LNCAP (cell line): ENCODE data around the gene NUMBL.

Source experiments
- CTCF ChIP-seq: fragments of 450-650 bp; IDR thresholded peaks from 2 replicates; pipeline ENCODE4 v1.5.1; 2017; ENCODE audit warnings: mild to moderate bottlenecking

Gene NUMBL

GRCh38 chr19:40662925-40663694, 27.3 kb downstream of the NUMBL start:
- TF ChIP-seq CTCF: no peak

GRCh38 chr19:40661616-40662015, 28.8 kb downstream of the NUMBL start:
- TF ChIP-seq CTCF: no peak

- no peak for TF ChIP-seq CTCF
Measured at GRCh38 chr19:40659566-40659965, 30.9 kb downstream of the NUMBL start.

- no peak for TF ChIP-seq CTCF
Measured at GRCh38 chr19:40659116-40659515, 31.3 kb downstream of the NUMBL start.

GRCh38 chr19:40658031-40658430, 32.4 kb downstream of the NUMBL start:
- TF ChIP-seq CTCF: no peak

GRCh38 chr19:40650749-40651305, 39.6 kb downstream of the NUMBL start:
- no peak for TF ChIP-seq CTCF

GRCh38 chr19:40646743-40647254, 43.7 kb downstream of the NUMBL start:
- TF ChIP-seq CTCF: no peak
